Choroid plexus epithelial cell (primary cell): ENCODE results near the gene KBTBD8.

ENCODE experiments used
- DNase-seq: peaks from one replicate; pipeline ENCODE4 v3.0.0-alpha.2; 2010; ENCODE audit warnings: low read depth
- H3K4me3 ChIP-seq: 2 replicates; pipeline ENCODE4 v1.5.1; 2011; ENCODE audit warnings: low read depth, mild to moderate bottlenecking, control low read depth, low read length, moderate library complexity
- CTCF ChIP-seq: conservative IDR thresholded peaks from 2 replicates; pipeline ENCODE4 v1.5.1; 2011; ENCODE audit warnings: low read depth, mild to moderate bottlenecking, control low read depth, inconsistent platforms, low read length, moderate library complexity

KBTBD8 gene

GRCh38 chr3:67018105-67018788 lies 20.1 kb downstream of the KBTBD8 start:
- DNase-seq: peak; percentile 79

GRCh38 chr3:67018789-67019526 lies 20.9 kb downstream of the KBTBD8 start:
- no peak for TF ChIP-seq CTCF
- no peak overlapping the region for H3K4me3 ChIP-seq
- no peak for DNase-seq

More at GRCh38 chr3:67018105-67018788, 20.1 kb downstream of the KBTBD8 start:
- no peak for TF ChIP-seq CTCF
- H3K4me3 ChIP-seq: no peak overlapping the region

GRCh38 chr3:67028001-67028784 lies 30.1 kb downstream of the KBTBD8 start:
- H3K4me3 ChIP-seq: no peak overlapping the region
- no peak for DNase-seq
- no peak for TF ChIP-seq CTCF

GRCh38 chr3:67030785-67031740 lies 33.0 kb downstream of the KBTBD8 start:
- TF ChIP-seq CTCF: no peak
- H3K4me3 ChIP-seq: no peak overlapping the region
- no peak for DNase-seq

- DNase-seq: no peak
- H3K4me3 ChIP-seq: no peak overlapping the region
- TF ChIP-seq CTCF: no peak
Measured at GRCh38 chr3:67031986-67032385, 33.9 kb downstream of the KBTBD8 start.

DNA sequence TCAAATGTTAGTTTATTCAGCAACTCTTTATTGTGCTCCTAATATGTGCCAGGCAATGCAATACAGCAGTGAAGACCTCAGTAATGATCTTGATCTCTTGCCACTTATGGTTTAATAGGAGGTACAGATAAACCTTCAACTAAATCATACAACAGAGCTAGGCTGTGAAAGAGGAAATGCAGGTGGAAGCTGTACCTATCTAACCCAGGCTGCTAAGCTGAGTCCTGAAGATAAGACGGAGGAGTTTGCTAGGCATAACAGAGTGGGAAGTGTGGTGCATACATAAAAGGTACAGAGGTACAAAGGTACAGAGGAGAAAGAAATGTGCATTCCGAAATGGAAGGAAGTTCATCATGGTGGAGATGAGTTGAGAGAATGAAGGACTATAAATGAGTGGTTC lies 35.0 kb downstream of the KBTBD8 start:
- TF ChIP-seq CTCF: no peak
- no peak for DNase-seq
- no peak overlapping the region for H3K4me3 ChIP-seq
